GM06990 (cell line): ENCODE results near the gene FHAD1.
"Not testable (repeated sequence)": the region's sequence is repeated elsewhere in the genome, so short reads cannot be mapped to it uniquely, and the experiment has no call there.

Experiments
- DNase-seq: peaks from one replicate; pipeline ENCODE4 v3.0.0-alpha.2; 2011; ENCODE audit not compliant: insufficient read length; ENCODE audit errors: extremely low read depth
- H3K27me3 ChIP-seq: replicated peaks from 2 replicates; pipeline ENCODE4 v1.6.0; 2011; ENCODE audit warnings: low read length; ENCODE audit not compliant: control insufficient read depth, insufficient read depth
- H3K36me3 ChIP-seq: 2 replicates; pipeline ENCODE4 v1.5.1; 2011; ENCODE audit warnings: low read length; ENCODE audit not compliant: control insufficient read depth, insufficient read depth
- H3K4me3 ChIP-seq: replicated peaks from 2 replicates; pipeline ENCODE4 v1.5.1; 2011; ENCODE audit warnings: low read depth, mild to moderate bottlenecking, control low read depth, low read length
- CTCF ChIP-seq: IDR thresholded peaks from 2 replicates; pipeline ENCODE4 v1.5.1; 2011; ENCODE audit warnings: low read length, control low read depth, mild to moderate bottlenecking, inconsistent platforms; ENCODE audit not compliant: insufficient read depth, poor library complexity, severe bottlenecking

Gene FHAD1

GRCh38 chr1:15388201-15388880, 141.3 kb downstream of the FHAD1 start:
- DNase-seq, result no peak
- Histone ChIP-seq H3K27me3 (no peaks in the 10 kb centered on the region; the same call in none of the 2 replicates), H3K36me3 (no peaks in the 10 kb centered on the region), H3K4me3 (no peak overlapping the region)
- no peak for TF ChIP-seq CTCF

- not testable (repeated sequence) for H3K27me3 ChIP-seq, DNase-seq, H3K4me3 ChIP-seq, H3K36me3 ChIP-seq
Observed at GRCh38 chr1:15389828-15390227, 142.8 kb downstream of the FHAD1 start.

GRCh38 chr1:15390667-15391066, 143.6 kb downstream of the FHAD1 start:
- H3K4me3 ChIP-seq, result no peak overlapping the region
- H3K36me3 ChIP-seq, result no peaks in the 10 kb centered on the region
- DNase-seq, result no peak
- H3K27me3 ChIP-seq, result no peaks in the 10 kb centered on the region; the same call in none of the 2 replicates
- no peak for TF ChIP-seq CTCF

GRCh38 chr1:15391366-15391765, 144.3 kb downstream of the FHAD1 start:
- H3K27me3 ChIP-seq, result no peaks in the 10 kb centered on the region; the same call in 1 of the 2 replicates
- H3K36me3 ChIP-seq, result no peaks in the 10 kb centered on the region
- H3K4me3 ChIP-seq, result no peak overlapping the region
- no peak for TF ChIP-seq CTCF
- DNase-seq, result no peak

GRCh38 chr1:15393475-15394257, 146.6 kb downstream of the FHAD1 start:
- no peak for DNase-seq
- Histone ChIP-seq H3K4me3 (no peak overlapping the region), H3K36me3 (no peaks in the 10 kb centered on the region), H3K27me3 (no peaks in the 10 kb centered on the region)
- TF ChIP-seq CTCF, result no peak

GRCh38 chr1:15394258-15394690, 147.3 kb downstream of the FHAD1 start:
- Histone ChIP-seq H3K36me3 (no peaks in the 10 kb centered on the region), H3K27me3 (no peaks in the 10 kb centered on the region), H3K4me3 (no peak overlapping the region)
- TF ChIP-seq CTCF, result no peak
- DNase-seq, result no peak
